Cardiac muscle cell (in vitro differentiated cells and primary cell): ENCODE results near the gene ARHGAP45. TPM values are rescaled to one million over a fixed set of nuclear protein-coding genes. Genes with fewer than 3 reads are reported as not detected.

ENCODE experiments used
- DNase-seq, 2 donors: peaks; one replicate each; pipeline versions ENCODE4 v3.0.0 to v3.0.0-alpha.2; 2010 to 2017; ENCODE audit warnings: low read depth in 1 of 2, low spot score in 1 of 2
- H3K27ac ChIP-seq: fragments of 200-600 bp; sonication (generic); 2 replicates; pipeline ENCODE4 v1.5.1; 2016
- H3K27me3 ChIP-seq: fragments of 200-600 bp; sonication (generic); 2 replicates; pipeline ENCODE4 v1.6.0; 2016; ENCODE audit warnings: control low read depth
- H3K36me3 ChIP-seq: fragments of 200-600 bp; sonication (generic); 2 replicates; pipeline ENCODE4 v1.5.1; 2016; ENCODE audit warnings: control low read depth
- H3K4me1 ChIP-seq: fragments of 200-600 bp; sonication (generic); 2 replicates; pipeline ENCODE4 v1.8.1; 2017; ENCODE audit warnings: low read depth, mild to moderate bottlenecking, mixed run types
- H3K4me3 ChIP-seq: fragments of 200-600 bp; sonication (generic); 2 replicates; pipeline ENCODE4 v1.5.1; 2016; ENCODE audit warnings: mild to moderate bottlenecking
- H3K9me3 ChIP-seq: fragments of 200-600 bp; sonication (generic); 2 replicates; pipeline ENCODE4 v1.5.1; 2017; ENCODE audit warnings: low read depth, mild to moderate bottlenecking, control low read depth
- CTCF ChIP-seq: IDR thresholded peaks from 2 replicates; pipeline ENCODE4 v1.5.1; 2012; ENCODE audit warnings: low read depth, mild to moderate bottlenecking, low read length
- polyA plus RNA-seq: library from polyadenylated mRNA; unstranded; fragments of >200 nt; fragmentation: Nextera tagmentation; extraction: Ambion mirVana; gene quantifications from 2 replicates; pipeline ENCODE4 v1.2.1, GENCODE V29; 2016
- total RNA-seq: library from RNA; depleted of rRNA; stranded (reverse); fragments of >200 nt; gene quantifications from 2 replicates; pipeline ENCODE4 v1.2.3, GENCODE V29; 2016

Gene ARHGAP45
- total and polyA plus RNA-seq, 2 experiments from 2014 or later = 67.5 to 88.6 TPM

DNA sequence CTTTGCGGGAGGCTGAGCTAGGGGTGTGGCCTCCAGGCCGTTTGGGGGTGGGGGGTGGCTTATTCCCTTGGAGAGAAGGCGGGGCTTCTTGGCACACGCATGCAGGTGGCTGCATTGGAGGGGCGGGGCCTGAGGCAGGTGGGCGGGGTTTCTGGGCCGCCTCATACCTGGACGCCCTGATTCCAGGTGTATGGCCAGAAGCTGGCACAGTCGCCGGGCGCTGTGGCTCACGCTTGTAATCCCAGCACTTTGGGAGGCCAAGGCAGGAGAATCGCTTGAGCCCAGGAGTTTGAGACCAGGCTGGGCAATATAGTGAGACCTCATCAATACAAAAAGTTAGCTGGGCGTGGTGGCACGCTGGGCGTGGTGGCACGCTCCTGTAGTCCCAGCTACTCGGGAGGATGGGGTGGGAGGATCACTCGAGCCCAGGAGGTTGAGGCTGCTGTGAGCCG is 19.2 kb upstream of the ARHGAP45 start:
- Histone ChIP-seq H3K4me1 (no peaks in the 10 kb centered on the region), H3K9me3 (no peaks in the 10 kb centered on the region), H3K36me3 (no peaks in the 10 kb centered on the region), H3K27ac (no peak overlapping the region), H3K27me3 (no peaks in the 10 kb centered on the region), H3K4me3 (no peak overlapping the region)
- no peak for TF ChIP-seq CTCF
- no peak for DNase-seq

DNA sequence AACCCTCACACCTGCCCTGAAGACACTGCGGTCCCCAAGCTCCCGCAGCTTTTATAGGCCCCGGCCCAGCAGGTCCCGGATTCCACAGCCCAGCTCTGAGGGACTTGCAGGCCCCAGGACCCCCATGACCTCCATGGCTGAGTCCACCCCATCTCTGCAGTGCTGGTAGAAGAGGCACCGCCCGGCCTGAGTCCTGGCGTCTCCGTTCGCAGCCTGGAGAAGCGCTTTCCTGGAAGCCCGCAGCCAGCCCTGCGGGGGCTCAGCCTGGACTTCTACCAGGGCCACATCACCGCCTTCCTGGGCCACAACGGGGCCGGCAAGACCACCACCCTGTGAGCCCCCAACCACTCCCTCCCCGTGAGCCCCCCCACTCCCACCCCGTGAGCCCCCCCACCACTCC is 17.9 kb upstream of the ARHGAP45 start:
- no peaks in the 10 kb centered on the region for H3K27me3 ChIP-seq
- no peak for TF ChIP-seq CTCF
- H3K4me3 ChIP-seq = no peak overlapping the region
- H3K4me1 ChIP-seq = no peaks in the 10 kb centered on the region
- H3K9me3 ChIP-seq = no peaks in the 10 kb centered on the region
- DNase-seq = no peak
- H3K27ac ChIP-seq = no peak overlapping the region
- peaks cover 3% of the 10 kb centered on the region for H3K36me3 ChIP-seq

DNA sequence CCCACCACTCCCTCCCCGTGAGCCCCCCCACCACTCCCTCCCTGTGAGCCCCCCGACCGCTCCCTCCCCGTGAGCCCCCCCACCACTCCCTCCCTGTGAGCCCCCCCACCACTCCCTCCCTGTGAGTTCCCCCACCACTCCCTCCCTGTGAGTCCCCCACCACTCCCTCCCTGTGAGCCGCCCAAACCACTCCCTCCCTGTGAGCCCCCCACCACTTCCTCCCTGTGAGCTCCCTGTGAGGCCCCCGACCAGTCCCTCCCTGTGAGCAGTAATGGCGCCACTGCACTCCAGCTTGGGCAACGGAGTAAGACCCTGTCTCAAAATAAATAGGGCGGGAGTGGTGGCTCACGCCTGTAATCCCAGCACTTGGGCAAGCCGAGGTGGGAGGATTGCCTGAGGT is 17.2 kb upstream of the ARHGAP45 start:
- no peak overlapping the region for H3K27ac ChIP-seq
- peaks cover 3% of the 10 kb centered on the region for H3K36me3 ChIP-seq
- no peaks in the 10 kb centered on the region for H3K27me3 ChIP-seq
- DNase-seq = no peak
- no peaks in the 10 kb centered on the region for H3K9me3 ChIP-seq
- no peaks in the 10 kb centered on the region for H3K4me1 ChIP-seq
- H3K4me3 ChIP-seq = no peak overlapping the region
- TF ChIP-seq CTCF = no peak

GRCh38 chr19:1050989-1051788 is 15.8 kb upstream of the ARHGAP45 start:
- H3K9me3 ChIP-seq = no peaks in the 10 kb centered on the region
- H3K27me3 ChIP-seq = no peaks in the 10 kb centered on the region
- DNase-seq = no peak
- H3K4me3 ChIP-seq = no peak overlapping the region
- H3K36me3 ChIP-seq = peaks cover 3% of the 10 kb centered on the region
- no peaks in the 10 kb centered on the region for H3K4me1 ChIP-seq
- no peak overlapping the region for H3K27ac ChIP-seq
- no peak for TF ChIP-seq CTCF

DNA sequence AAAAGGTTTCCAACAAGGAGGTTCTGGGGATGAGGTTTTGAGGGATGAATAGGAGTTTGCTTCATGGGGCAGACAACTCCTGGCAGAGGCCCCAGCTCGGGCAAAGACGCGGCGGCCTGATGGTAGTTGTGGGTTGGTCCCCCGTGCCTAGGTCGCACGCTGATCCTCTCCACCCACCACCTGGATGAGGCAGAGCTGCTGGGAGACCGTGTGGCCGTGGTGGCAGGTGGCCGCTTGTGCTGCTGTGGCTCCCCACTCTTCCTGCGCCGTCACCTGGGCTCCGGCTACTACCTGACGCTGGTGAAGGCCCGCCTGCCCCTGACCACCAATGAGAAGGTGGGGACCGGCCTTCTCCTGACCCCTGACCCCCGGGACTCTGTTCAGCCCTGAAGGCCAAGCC is 15.2 kb upstream of the ARHGAP45 start:
- Histone ChIP-seq H3K9me3 (no peaks in the 10 kb centered on the region), H3K4me3 (no peak overlapping the region), H3K4me1 (no peaks in the 10 kb centered on the region), H3K27me3 (no peaks in the 10 kb centered on the region), H3K27ac (no peak overlapping the region), H3K36me3 (peaks cover 3% of the 10 kb centered on the region)
- no peak for DNase-seq
- TF ChIP-seq CTCF = no peak
